HG03159 (cell line): ENCODE results near the gene OPCML.

Experiments
- ATAC-seq: cut with Tn5 transposase; IDR thresholded peaks from one replicate; pipeline ENCODE4 v1.9.1; 2021; ENCODE audit warnings: mild to moderate bottlenecking, moderate library complexity; ENCODE audit not compliant: unreplicated experiment

OPCML gene

DNA sequence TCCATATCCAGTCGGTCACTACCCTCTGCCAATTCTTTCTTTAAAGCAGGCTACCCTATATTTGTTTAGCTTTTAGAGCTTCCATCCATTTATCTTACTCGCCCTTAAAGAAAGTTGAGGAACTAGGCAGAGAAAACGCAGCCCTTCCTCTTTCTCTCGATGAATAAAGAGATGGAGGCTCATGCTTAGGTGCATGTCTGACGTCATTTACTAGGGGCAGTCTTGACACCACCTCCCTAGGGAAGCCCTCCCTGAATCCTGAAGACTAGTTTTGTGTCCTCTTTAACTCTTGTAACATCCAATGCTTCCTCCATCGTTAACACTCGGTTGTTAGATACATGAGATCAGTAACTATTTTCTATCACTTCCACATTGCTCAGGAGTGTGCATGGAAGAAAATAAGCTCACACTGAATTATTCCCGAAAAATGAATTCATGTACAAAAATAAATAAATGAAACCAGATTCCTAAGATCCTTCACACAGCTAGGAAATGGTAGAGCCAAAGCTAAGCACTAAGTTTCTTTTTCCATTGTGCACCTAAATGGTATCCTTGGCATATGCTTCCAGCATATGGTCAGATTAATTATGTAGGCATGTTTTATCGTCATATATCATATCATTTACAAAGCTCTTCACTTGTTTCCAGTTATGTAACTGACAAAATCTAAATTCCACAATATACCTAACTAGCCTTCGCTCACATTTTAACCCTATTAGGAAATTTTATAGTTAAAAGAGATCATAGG lies 291.2 kb downstream of the OPCML start:
- no peak for ATAC-seq

GRCh38 chr11:133239575-133239974 lies 292.7 kb downstream of the OPCML start:
- ATAC-seq = no peak

GRCh38 chr11:133238495-133238894 lies 293.8 kb downstream of the OPCML start:
- no peak for ATAC-seq

DNA sequence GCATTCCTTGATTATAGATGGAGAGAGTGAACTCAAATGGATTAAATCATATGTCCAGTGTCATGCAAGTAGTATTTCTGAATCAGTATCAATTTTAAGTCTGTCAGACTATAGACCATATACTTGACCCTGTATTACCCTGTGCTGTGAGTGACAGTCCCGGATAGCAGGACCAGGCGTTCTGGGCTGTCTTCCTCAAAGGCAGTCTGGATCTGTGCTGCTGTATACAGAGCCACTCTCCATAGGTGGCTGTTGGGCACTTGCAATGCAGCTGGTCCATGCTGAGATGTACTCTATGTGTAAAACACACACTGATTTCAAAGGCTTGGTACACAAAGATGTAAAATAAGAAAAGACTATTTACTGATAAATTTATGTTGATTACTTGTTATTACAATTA lies 294.3 kb downstream of the OPCML start:
- no peak for ATAC-seq

DNA sequence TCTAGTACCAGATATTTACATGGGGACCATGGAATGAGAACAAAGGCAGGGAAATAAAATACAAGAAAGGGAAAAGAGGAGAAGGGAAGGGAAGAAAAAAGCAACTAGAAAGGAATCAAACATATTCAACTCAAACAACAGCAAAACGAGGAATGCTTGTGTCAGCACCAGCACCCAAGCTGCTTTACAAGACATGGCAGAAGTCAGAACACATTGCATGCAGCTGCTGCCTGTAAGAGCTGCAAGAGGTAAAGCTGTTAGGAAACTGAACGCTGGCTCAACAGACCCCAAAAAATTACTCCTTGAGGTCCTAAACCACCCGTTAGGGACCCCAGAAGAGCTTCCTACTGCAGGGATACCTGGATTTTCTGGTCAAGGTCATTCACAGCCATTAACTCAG lies 296.9 kb downstream of the OPCML start:
- ATAC-seq = no peak

- ATAC-seq = no peak
These were observed 297.4 kb downstream of the OPCML start for GRCh38 chr11:133234883-133235282.

DNA sequence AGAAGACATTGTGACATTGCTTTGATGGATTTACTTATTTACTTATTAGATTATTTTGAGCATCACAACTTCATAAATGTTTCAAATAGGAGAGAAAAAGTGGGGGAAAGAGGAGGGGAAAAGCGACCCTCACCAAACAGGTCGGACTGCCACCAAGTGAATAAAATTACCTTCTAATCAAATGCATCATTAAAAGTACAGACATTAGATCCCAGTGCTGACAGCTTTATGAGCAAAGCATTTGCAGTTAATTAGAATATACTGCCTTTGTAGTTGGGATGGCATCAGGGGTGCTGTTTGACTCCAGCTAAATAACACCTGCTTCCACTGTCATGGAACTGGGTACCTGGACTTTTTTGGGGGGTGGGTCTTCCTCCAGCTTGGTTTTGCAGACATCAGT lies 299.6 kb downstream of the OPCML start:
- ATAC-seq = no peak

DNA sequence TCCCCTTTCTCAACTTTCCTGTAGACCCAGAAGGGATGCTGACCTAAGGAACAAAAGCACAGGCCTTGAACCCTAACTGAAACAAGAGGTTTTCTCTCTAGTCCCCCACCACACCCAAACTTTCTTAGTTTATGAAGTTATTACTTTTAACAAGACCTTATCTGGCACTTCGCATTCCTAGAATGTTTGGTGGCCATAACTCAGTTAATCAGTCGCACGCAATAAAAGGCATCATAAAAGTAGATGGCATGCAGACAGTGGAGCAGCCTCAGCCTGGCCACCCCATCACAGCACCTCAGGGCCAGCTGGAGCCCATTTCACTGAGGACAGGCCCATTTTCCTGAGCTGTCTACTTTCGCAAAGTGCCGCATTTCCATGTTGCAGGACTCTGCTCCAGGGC lies 301.9 kb downstream of the OPCML start:
- ATAC-seq = no peak

- no peak for ATAC-seq
These were observed 303.6 kb downstream of the OPCML start for GRCh38 chr11:133228471-133229329.

DNA sequence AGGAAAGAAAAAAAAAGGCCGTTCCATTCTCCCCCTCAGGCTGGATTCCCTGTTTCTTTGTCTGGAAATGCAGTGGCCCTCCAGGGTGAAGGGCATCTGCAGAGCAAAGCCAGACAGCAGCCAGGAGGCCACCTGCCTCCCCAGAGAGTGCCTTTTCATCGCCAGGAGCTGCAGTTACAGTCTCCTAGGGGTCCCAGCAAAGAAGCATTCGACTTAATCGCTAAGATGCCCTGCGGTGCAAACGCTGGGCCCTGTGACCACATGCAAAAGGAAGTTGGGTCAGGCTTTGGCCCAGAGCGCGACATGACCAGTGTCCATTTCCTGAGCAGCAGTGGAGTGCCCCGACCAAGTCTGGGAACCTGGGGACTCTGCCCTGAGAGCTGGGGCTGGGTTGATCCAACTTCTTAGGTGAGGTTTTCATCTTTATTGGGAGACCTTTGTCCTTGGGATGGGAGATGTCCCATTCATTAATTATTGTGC lies 304.6 kb downstream of the OPCML start:
- no peak for ATAC-seq

DNA sequence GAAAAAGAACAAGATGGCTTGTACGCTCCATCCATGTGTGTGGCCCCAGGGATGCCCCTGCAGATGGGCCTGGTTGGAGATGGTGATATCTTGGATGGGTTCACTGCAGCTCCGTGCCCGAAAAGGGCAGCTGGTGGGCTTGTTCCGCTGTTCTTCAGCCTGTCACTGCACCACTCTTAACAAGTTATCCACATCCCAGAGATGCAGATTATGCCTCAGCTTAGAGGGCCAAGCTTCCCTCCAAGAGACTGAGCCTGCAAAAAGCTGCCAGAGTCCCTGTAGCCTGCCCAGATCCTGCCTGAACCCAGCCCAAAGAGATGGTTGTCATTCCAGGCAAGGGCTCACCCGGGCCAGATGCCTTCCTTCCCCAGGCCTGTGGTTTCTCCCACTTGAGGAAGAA lies 308.0 kb downstream of the OPCML start:
- no peak for ATAC-seq

DNA sequence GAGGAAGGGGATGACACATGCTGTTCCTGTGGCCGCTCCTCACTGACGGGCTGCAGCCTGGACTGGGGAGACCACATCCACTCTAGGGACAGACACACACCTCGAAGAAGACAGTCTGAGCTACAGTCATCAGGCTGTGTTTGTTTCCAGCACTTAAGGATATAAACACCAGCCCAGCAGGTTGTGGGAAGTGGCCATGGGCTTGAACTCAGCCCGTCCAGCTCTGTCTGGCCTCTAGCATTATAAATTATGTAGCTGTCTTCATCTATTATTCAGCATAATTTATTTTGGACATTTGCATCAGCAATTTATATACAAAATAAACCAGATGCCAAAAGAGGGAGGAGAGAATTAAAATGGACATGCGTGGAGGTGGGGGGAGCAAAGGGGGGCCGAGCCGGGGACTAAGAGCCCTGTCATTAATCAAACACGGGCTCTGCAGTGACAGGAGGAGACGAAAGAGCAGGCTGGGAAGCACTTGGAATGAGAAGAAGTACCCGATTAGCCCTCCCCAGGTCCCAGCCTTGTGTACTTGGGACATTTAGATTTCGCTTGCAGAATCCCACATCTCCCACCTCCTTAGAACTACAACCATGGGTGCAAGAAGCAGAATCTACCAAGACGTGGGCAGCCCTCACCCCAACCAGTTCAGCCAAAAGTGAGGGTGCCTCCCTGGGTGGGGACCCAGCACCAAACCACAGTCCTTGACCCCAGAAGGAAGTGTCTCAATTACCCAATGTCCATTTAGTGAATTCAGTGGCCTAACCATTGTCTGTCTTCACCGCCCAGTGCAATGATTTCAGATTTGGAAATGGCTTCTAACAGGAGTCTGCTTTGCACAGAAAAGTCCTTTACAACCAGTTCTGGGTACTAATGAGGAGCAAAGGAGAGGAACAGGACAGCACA lies 309.6 kb downstream of the OPCML start:
- ATAC-seq = no peak

DNA sequence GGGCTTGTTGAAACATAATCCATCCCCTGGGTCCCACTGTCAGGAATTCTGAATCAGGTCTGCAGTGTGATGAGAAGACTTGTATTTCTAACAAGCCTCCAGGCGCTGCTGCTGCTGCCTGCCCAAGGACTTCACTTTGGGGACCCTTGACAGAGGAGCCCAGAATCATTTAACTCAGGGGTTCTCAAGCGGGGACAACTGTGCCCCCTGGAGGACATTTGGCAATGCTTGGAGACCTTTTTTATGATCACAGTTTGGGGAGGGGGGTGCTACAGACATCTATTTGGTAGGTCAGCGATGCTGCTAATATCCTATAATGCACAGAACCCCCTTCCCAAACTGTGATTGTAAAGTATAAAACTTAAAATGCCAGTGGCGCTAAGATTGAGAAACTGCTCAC lies 312.8 kb downstream of the OPCML start:
- no peak for ATAC-seq

DNA sequence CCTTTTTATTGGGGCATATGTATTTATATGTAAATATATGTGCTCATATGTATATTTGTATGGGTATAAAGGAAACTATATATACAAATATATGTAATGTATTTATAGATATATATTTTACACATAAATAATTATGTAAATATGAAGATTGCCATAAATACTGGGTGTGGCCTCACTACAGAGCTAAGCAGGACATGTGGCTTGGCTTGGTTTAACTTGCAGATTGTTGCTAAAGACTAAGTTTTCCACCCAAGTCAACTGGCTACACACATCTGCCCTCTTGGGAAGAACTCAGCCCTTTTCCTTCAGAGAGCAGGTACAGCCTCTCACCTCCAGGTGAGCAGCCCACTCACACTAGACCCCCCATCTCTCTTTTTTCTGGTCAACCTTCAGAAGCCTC lies 315.5 kb downstream of the OPCML start:
- ATAC-seq = no peak

DNA sequence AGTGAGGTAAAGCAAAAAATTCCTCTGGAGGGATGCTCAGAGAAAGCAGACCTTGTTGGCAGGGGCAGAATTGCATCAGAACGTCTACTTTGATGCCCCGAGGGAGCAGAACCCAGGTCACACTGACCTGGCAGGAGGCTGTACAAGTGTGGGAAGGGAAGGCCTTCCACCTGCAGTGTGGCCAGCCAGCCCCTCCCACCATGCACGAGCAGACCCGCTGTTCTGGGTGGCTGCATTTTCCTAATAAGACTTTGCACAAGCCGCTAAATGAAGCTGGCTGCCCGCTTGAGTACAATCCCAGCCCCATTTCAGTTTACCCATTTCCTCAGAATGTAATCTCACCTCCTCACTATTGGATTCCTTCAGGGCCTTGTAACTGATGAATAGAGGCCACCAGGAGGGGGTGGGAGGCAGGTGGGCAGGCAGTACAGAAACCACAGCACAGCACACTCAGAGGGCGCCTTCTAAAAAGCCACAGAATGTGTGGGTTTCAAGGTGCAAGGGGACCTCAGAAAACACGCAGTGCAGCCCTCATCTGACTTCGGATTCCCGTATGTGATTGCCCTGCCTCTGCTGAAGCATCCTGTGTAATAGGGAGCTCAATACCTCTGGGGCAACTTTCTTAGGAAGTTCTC lies 316.6 kb downstream of the OPCML start:
- ATAC-seq = no peak

DNA sequence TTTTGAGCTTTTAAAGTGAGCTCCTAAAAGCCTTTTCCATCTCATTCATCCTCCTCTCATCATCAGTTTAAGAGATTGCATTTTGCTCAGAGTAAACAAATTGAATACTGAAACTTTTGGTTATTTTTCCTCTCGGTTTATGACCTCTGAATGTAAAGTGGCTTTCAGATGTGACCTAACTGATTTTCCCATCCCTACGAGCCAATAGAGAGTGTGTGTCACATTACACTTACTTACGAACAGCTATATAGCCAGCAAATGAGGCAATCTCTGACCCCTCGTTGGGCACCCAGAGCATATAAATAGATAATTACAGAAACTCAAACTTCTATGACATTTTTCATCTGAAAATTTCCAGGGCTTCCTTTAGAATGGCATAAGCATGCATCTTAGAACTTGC lies 317.7 kb downstream of the OPCML start:
- no peak for ATAC-seq

GRCh38 chr11:133212201-133212600 lies 320.1 kb downstream of the OPCML start:
- ATAC-seq = no peak

- no peak for ATAC-seq
These were observed 324.3 kb downstream of the OPCML start for GRCh38 chr11:133207995-133208394.

DNA sequence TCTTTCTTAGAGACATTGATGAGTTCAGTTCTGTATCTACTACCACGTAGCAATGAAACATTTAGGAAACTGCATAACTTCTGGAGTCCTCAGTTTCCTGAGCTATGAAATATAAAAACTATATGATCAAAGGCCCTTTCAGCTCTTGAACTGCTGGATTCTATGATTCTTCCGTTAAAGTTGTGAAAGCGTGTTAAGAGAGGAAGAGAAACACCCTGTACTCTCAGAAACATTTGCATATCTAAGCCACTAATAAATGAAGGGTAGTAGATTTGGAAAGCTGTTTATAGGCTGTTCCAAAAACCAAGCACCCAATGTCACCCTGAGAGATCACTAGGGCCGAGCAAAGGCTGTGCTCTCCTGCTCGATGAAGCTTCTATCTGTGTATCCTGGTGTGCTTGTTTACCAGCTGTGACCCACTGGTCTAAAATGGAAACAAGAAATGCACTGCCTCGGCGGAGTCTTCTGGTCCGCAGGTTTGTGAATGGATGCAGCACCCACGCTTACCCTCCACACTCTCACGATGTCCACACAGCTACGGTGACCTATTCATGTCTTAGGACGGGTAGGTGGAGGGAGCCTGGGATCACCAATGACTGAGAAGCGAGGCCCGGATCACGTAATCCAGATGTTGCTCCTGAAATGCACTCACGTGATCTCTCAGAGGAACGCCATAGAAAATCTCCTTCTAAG lies 325.8 kb downstream of the OPCML start:
- ATAC-seq = no peak

DNA sequence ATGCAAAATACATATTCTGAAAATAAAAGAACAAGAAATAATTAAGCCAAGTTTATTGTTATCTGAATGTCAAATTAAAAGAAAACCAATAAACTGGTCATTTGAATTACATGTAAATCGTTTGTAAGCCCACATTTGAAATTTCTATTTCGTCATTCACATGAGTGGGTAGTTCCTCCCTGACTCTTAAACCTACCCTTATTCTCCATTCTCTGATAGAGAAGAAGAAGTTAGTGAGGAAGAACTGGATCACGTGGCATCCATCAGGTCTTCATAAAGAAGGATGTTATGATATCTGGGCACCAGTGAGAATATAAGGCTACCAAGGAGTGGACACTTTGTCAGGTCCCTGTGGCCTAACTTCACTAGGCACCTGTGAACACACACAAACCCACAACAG lies 328.1 kb downstream of the OPCML start:
- ATAC-seq = no peak
